Body of pancreas (tissue), 4 donors: Measurements from ENCODE around the gene CEP89. TPM values are rescaled to one million over a fixed set of nuclear protein-coding genes. Genes with fewer than 3 reads are reported as not detected.
A peak's percentile ranks its signal among the peaks of the same experiment; 100 is the strongest.
"Not testable (repeated sequence)": the region's sequence is repeated elsewhere in the genome, so short reads cannot be mapped to it uniquely, and the experiment has no call there.

Experiments used
- ATAC-seq: fragments of 150-250 bp; one replicate; pipeline ENCODE4 v1.9.1; 2016
- DNase-seq, 4 donors: peaks; one replicate each; pipeline ENCODE4 v3.0.0-alpha.2; 2019
- H3K27ac ChIP-seq, 4 donors: fragments of 200-600 bp; sonication (generic); 1 replicate in 3 of 4; 2 replicates in 1 of 4; pipeline versions ENCODE4 v1.5.1 to v1.6.1; 2016 to 2019; ENCODE audit warnings: mild to moderate bottlenecking in 1 of 4, mixed read lengths in 1 of 4, moderate library complexity in 1 of 4
- H3K27me3 ChIP-seq, 2 donors: fragments of 200-600 bp; sonication (generic); one replicate each; pipeline ENCODE4 v1.6.0; 2016; ENCODE audit warnings: mild to moderate bottlenecking in 1 of 2
- H3K36me3 ChIP-seq, 2 donors: fragments of 200-600 bp; sonication (generic); replicated peaks in 1 of 2; 2 replicates each; pipeline ENCODE4 v1.5.1; 2016; ENCODE audit warnings: low read depth in 2 of 2; ENCODE audit not compliant: insufficient read depth in 1 of 2
- H3K4me1 ChIP-seq: fragments of 200-600 bp; sonication (generic); one replicate; pipeline ENCODE4 v1.6.0; 2016
- H3K4me3 ChIP-seq, 2 donors: fragments of 200-600 bp; sonication (generic); 1 replicate in 1 of 2; 2 replicates in 1 of 2; pipeline ENCODE4 v1.5.1; 2016 to 2019
- H3K9me3 ChIP-seq, 3 donors: fragments of 200-600 bp; sonication (generic); 1 replicate in 2 of 3; 2 replicates in 1 of 3; pipeline ENCODE4 v1.5.1; 2016
- POLR2A ChIP-seq, 3 donors: fragments of 450-650 bp; IDR thresholded peaks; one replicate each; pipeline ENCODE4 v1.6.1; 2016; ENCODE audit warnings: antibody characterized with exemption in 3 of 3, mild to moderate bottlenecking in 2 of 3
- WGBS, 2 donors: methylation state at CpG; one replicate each; pipeline ENCODE4 v1.1.5; 2017; 5-methylcytosine and 5-hydroxymethylcytosine counted together
- intact Hi-C: fragments of 100-400 bp; cut with DNase I; formaldehyde crosslinking; loops from one replicate; pipeline ENCODE4 v1.15.1; 2023
- total RNA-seq, 2 donors: library from RNA; depleted of rRNA; stranded (reverse); fragments of >200 nt; gene quantifications; one replicate each; pipeline ENCODE4 v1.1.0, GENCODE V29; 2016
- TF ChIP-seq, protein P1 (sequence below), 7 experiments: fragments of 450-650 bp in 4 of 7; fragments of 200-600 bp in 3 of 7; sonication (generic) in 3 of 7; IDR thresholded peaks; one replicate each; pipeline ENCODE4 v1.5.1; 2016 to 2019; ENCODE audit warnings: antibody characterized with exemption in 7 of 7

CEP89 gene
- total RNA-seq: 1 to 10 TPM; 7.8 to 8.6 TPM

DNA sequence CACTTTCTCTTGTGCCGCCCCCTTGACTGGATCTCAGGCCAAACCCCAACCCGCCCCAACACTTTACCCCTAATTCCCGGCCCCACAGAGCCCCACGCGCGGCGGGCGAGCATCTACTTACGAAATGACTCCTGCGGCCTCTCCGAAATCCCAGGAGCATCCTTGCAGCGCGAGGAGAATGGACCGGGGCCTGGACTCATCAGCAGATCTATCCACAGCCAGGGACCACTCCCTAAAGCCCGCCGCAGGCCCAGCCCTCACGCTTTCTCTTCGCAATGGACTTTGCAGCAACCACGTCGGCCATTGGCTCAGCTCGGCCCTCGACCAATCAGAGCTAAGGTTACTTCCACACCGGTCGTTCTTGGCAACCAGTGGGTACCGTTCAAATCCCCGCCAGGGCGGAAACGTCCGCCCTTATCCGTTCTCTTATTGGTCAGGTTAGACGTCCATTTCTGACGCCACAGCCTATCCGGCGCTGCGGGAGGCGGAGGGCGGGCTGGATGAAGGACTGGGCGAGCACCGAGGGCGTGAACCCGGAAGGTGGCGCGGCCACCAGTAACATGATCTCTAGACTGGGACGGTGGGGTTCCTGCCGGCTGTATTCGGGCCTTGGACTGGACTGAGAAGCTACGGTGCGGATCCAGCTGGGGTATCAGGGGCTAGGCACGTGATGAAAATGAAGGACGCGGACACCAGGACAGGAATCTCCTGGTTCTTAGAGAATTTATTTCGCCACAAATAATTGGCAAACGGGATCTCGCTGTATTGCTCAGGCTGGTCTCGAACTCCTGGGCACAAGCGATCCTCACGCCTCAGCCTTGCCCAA lies at the start of gene CEP89, which contains the start of gene FAAP24:
CEP89 (minus strand) TSS at position 244 of the 826 bp plus-strand sequence; CDS start at position 160, 84 bp downstream.
FAAP24 (plus strand) TSS at position 528 of the 826 bp plus-strand sequence. CDS start 955 bp downstream, outside the sequence.
- H3K36me3 ChIP-seq: no peaks in the 10 kb centered on the region
- intact Hi-C loops: no loop called here
- WGBS, 2 donors: 1% methylated on average over 28 to 57 of the region's 57 CpGs
- H3K9me3 ChIP-seq: no peaks in the 10 kb centered on the region
- DNase-seq (peak; percentile 99), ATAC-seq (peak; percentile 99)
- TF ChIP-seq, protein P1, sequence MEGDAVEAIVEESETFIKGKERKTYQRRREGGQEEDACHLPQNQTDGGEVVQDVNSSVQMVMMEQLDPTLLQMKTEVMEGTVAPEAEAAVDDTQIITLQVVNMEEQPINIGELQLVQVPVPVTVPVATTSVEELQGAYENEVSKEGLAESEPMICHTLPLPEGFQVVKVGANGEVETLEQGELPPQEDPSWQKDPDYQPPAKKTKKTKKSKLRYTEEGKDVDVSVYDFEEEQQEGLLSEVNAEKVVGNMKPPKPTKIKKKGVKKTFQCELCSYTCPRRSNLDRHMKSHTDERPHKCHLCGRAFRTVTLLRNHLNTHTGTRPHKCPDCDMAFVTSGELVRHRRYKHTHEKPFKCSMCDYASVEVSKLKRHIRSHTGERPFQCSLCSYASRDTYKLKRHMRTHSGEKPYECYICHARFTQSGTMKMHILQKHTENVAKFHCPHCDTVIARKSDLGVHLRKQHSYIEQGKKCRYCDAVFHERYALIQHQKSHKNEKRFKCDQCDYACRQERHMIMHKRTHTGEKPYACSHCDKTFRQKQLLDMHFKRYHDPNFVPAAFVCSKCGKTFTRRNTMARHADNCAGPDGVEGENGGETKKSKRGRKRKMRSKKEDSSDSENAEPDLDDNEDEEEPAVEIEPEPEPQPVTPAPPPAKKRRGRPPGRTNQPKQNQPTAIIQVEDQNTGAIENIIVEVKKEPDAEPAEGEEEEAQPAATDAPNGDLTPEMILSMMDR (IDR thresholded peaks at IDR 0.05): peak in 4 of 7 experiments; percentile 29 to 40 (median 36)
- TF ChIP-seq POLR2A (IDR thresholded peaks at IDR 0.05): peak in 2 of 3 donors; percentile 63 to 74
- peak within 1 kb of the TSS; percentile 79 to 97 for H3K4me3 ChIP-seq
- no peaks in the 10 kb centered on the region for H3K27me3 ChIP-seq
- H3K27ac ChIP-seq: peak within 1 kb of the TSS; percentile 26 to 77 (median 60)
- peaks cover 16% of the 10 kb centered on the region for H3K4me1 ChIP-seq

DNA sequence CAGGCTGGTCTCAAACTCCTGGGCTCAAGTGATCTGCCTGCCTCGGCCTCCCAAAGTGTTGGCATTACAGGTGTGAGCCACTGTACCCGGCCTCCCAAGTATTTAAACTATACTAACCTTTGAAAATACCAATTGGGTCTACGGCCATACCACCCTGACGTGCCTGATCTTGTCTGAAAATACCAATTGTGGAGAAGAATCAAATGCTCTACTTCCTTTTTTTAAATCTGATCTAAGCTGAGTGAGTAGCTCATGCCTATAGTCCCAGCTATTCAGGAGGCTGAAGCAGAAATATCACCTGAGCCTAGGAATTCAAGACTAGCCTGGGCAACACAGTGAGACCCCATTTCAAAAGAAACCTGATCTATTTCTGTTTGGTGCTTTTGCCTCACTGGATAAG lies 39.1 kb upstream of the CEP89 start:
- H3K4me3 ChIP-seq, DNase-seq, H3K27ac ChIP-seq, H3K9me3 ChIP-seq, intact Hi-C loops, H3K36me3 ChIP-seq, H3K4me1 ChIP-seq, H3K27me3 ChIP-seq, ATAC-seq: not testable (repeated sequence)
- 95 to 96% methylated on average over 4 of the region's 4 CpGs for WGBS, 2 donors

DNA sequence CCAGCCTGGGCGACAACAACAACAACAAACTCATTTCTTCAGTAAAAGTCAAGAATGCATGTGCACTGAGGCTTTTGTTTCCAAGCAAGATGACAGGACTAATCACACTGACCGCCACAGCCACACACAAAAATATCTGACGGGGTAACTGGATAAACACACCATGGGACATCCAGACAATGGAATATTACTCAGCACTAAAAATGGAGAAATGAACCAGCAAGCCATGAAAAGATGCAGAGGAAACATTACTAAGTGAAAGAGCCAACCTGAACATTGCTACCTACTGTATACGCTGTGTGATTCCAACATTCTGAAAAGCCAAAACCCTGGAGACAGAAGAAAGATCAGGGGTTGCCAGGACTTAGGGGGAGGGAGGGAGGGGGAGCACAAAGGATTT lies 37.0 kb upstream of the CEP89 start:
- no peak for ATAC-seq
- WGBS, 2 donors: 90 to 100% methylated on average over 4 of the region's 4 CpGs
- TF ChIP-seq, protein P1 (IDR thresholded peaks at IDR 0.05): no peak
- TF ChIP-seq POLR2A (IDR thresholded peaks at IDR 0.05): no peak
- intact Hi-C loops: no loop called here
- Histone ChIP-seq H3K9me3 (no peaks in the 10 kb centered on the region), H3K4me1 (no peaks in the 10 kb centered on the region), H3K27ac (no peak overlapping the region), H3K36me3 (no peaks in the 10 kb centered on the region), H3K27me3 (no peaks in the 10 kb centered on the region), H3K4me3 (no peak overlapping the region)
- no peak for DNase-seq

DNA sequence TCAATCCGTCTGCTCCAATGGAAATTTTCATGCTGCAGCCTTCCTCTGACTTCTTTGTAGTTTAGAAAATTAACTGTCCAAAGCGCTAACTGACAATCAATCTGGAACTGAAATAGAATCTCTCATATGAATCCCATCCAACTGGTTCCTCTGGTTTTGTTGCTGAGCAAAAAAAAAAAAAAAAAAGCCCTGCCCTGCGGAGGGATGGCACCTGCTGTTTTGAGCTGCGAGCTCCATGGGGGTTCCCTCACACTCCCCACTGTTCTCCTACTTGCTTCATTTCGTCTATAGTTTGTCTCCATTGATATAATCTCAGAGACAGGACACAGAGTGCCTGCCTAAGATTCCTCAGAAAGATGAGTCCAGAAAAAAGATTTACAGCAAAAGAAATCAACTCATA lies 33.7 kb upstream of the CEP89 start:
- Histone ChIP-seq H3K9me3 (no peaks in the 10 kb centered on the region), H3K36me3 (no peaks in the 10 kb centered on the region), H3K4me1 (peaks cover 11% of the 10 kb centered on the region), H3K27ac (peak overlapping the region in 2 of 4 donors; percentile 10 to 63), H3K27me3 (no peaks in the 10 kb centered on the region), H3K4me3 (no peak overlapping the region)
- ATAC-seq (no peak), DNase-seq (no peak)
- 42 to 44% methylated on average over 5 of the region's 5 CpGs for WGBS, 2 donors
- TF ChIP-seq, protein P1 (IDR thresholded peaks at IDR 0.05): no peak
- TF ChIP-seq POLR2A (IDR thresholded peaks at IDR 0.05): no peak
- intact Hi-C loops: no loop called here

DNA sequence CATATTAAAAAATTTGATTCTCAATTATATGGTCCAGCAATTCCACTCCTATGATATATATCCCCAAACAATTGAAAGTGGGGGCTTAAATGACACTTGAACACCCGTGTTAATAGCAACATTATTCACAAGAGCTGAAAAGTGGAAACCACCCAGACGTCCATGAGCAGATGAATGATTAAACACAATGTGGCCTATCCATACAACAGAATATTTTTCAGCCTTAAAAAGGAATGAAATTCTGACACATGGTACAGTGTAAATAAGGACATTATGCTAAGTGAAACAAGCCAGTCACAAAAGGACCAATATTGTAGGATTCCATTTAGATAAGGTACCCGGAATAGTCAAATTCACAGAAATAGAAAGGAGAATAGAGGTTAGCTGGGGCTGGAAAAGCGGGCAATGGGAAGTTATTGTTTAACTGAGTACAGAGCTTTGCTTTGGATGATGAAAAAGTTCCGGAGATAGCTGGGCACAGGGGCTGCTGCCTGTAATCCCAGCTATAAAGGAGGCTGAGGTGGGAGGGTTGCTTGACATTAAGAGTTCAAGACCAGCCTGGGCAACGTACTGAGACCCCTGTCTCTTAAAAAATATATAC lies 31.8 kb upstream of the CEP89 start:
- intact Hi-C loops: not testable (repeated sequence)
- 51 to 56% methylated on average over 6 of the region's 6 CpGs for WGBS, 2 donors
- H3K27ac ChIP-seq: peak overlapping the region in 3 of 4 donors; percentile 40 to 51 (median 48)

DNA sequence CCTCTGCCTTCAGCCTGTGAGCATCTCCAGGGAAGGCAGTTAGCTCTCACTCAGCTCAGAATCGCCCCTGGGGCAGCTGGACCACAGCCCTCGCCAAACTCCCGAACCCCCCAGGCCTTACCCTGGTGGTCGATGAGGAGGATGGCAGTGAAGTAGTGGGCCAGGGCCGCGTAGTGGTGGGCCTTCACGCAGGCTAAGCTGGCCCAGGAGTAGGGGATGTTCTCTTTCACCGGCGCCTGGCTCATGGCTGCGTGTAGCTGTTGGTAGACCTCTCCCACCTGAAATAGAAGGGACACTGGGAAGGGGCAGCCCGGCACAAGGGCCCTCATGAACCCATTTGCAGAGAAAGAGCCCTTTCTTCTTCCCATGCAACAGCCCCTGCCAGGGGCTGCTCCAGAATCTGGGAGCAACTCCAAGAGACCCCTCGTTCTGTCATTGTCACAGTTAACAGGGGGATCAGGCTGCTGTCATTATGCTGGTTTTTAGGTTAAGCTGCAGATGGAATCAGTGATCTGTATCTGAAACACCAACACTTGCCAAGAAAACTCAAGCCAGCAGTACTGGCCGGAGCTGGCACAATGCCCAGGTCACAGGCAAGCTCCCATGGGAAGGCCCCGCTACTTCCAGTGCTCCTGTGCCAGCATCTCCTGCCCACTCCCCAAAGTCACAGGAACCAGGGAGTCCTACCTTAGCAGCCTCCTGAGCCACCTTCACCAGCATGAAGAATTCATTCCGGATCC lies 30.5 kb upstream of the CEP89 start:
- 72 to 87% methylated on average over 10 to 15 of the region's 15 CpGs for WGBS, 2 donors
- H3K4me1 ChIP-seq: peaks cover 11% of the 10 kb centered on the region
- H3K9me3 ChIP-seq, H3K4me3 ChIP-seq, intact Hi-C loops, H3K36me3 ChIP-seq, H3K27me3 ChIP-seq, ATAC-seq: not testable (repeated sequence)
- DNase-seq: peak; percentile 16 to 38 (median 24)
- peak overlapping the region in 3 of 4 donors; percentile 30 to 48 (median 48) for H3K27ac ChIP-seq

More for the DNA sequence above, 31.8 kb upstream of the CEP89 start:
- ATAC-seq: peak; percentile 63
- not testable (repeated sequence) for H3K27me3 ChIP-seq, H3K9me3 ChIP-seq, H3K4me3 ChIP-seq, H3K36me3 ChIP-seq, DNase-seq
- H3K4me1 ChIP-seq: peaks cover 11% of the 10 kb centered on the region
